ENCODE results near the gene HUNK.

- TF ChIP-seq CTCF (IDR thresholded peaks at IDR 0.05): no peak
- TF ChIP-seq EZH2 (IDR thresholded peaks at IDR 0.05; ENCODE audit: borderline replicate concordance, insufficient read depth, low read depth, low read length, poor library complexity, severe bottlenecking): no peak
Observed at GRCh38 chr21:31875496-31876015, 2.7 kb downstream of the HUNK start.

Measured in B cell (primary cell).